22Rv1 (cell line): Measurements from ENCODE around the gene EXOC4.

Source experiments
- CTCF ChIP-seq: fragments of 450-650 bp; IDR thresholded peaks from 2 replicates; pipeline ENCODE4 v1.5.1; 2017; ENCODE audit warnings: mild to moderate bottlenecking
- ZFX ChIP-seq: fragments of 450-650 bp; IDR thresholded peaks from 2 replicates; pipeline ENCODE4 v1.6.1; 2017; ENCODE audit warnings: antibody characterized with exemption, borderline replicate concordance

GRCh38 chr7:134046594-134047128, 793.8 kb downstream of the EXOC4 start:
- TF ChIP-seq ZFX (no peak), CTCF (no peak)
